ENCODE measurements around the gene SETBP1. TPM values are rescaled to one million over a fixed set of nuclear protein-coding genes. Genes with fewer than 3 reads are reported as not detected.

SETBP1 gene
- total and polyA plus RNA-seq, 2 of the 8 experiments (the other 6 are each of a cell fraction or from before 2014, with no cell fraction given), result 2.0 to 6.5 TPM

GRCh38 chr18:44770641-44771040, 90.0 kb downstream of the SETBP1 start:
- Histone ChIP-seq H3K18ac (ENCODE audit: extremely low read depth, low read length) (no peak overlapping the region), H4K5ac (ENCODE audit: insufficient read length, low read depth, low read length) (no peak overlapping the region), H3K23me2 (ENCODE audit: low read depth, low read length) (no peaks in the 10 kb centered on the region), H3K4me3 (ENCODE audit: extremely low read depth in 1 of 4, insufficient read depth in 2 of 4, low read depth in 3 of 4, low read length in 4 of 4) (no peak overlapping the region), H2AK5ac (ENCODE audit: low read depth, low read length) (no peak overlapping the region), H3K9ac (replicated peaks in 1 of 4; ENCODE audit: extremely low read depth in 1 of 4, low read depth in 3 of 4, low read length in 3 of 4) (no peak overlapping the region), H2AFZ (ENCODE audit: low read length) (no peak overlapping the region), H2BK12ac (ENCODE audit: low read depth, low read length) (no peak overlapping the region), H3K4me1 (replicated peaks in 1 of 4; ENCODE audit: control insufficient read depth in 3 of 4, insufficient read depth in 4 of 4, low read length in 3 of 4) (peaks cover 0 to 3% (median 2%) of the 10 kb centered on the region in 4 experiments; a peak in 1 of 7 replicates), H3K36me3 (ENCODE audit: control insufficient read depth in 2 of 4, insufficient read depth in 4 of 4, low read length in 3 of 4) (no peaks in the 10 kb centered on the region), H3K27me3 (replicated peaks in 1 of 4; ENCODE audit: control insufficient read depth in 3 of 4, extremely low read depth in 1 of 4, insufficient read depth in 3 of 4, low read length in 3 of 4) (no peaks in the 10 kb centered on the region), H4K91ac (replicated peaks; ENCODE audit: insufficient read length, low read length) (no peak overlapping the region), H2BK20ac (ENCODE audit: low read length) (no peak overlapping the region), H3K56ac (replicated peaks; ENCODE audit: insufficient read length, low read depth, low read length) (no peak overlapping the region), H3K9me3 (ENCODE audit: insufficient read depth in 2 of 2, low read depth in 1 of 2, low read length in 1 of 2) (no peaks in the 10 kb centered on the region), H4K20me1 (replicated peaks in 1 of 2; ENCODE audit: control insufficient read depth in 1 of 2, insufficient read depth in 2 of 2, low read length in 2 of 2) (no peaks in the 10 kb centered on the region), H3K4ac (replicated peaks; ENCODE audit: insufficient read length, low read depth, low read length) (no peak overlapping the region), H3K23ac (ENCODE audit: insufficient read length) (no peak overlapping the region), H2BK15ac (ENCODE audit: low read length) (no peak overlapping the region), H4K8ac (ENCODE audit: extremely low read depth, insufficient read depth, low read length) (no peak overlapping the region), H3K79me2 (ENCODE audit: control insufficient read depth in 1 of 2, insufficient read depth in 2 of 2, low read length in 2 of 2) (no peaks in the 10 kb centered on the region), H3K14ac (ENCODE audit: insufficient read length) (no peak overlapping the region), H2BK120ac (replicated peaks; ENCODE audit: low read depth, low read length) (no peak overlapping the region), H3K27ac (ENCODE audit: low read depth, low read length) (no peak overlapping the region), H2BK5ac (ENCODE audit: low read depth, low read length) (no peak overlapping the region), H3K4me2 (ENCODE audit: insufficient read depth in 1 of 2, low read depth in 2 of 2, low read length in 2 of 2) (no peak overlapping the region), H3K79me1 (ENCODE audit: low read depth, low read length) (no peaks in the 10 kb centered on the region)
- no peak for DNase-seq (ENCODE audit: low read depth in 1 of 2, low spot score in 2 of 2)
- TF ChIP-seq, protein P1, sequence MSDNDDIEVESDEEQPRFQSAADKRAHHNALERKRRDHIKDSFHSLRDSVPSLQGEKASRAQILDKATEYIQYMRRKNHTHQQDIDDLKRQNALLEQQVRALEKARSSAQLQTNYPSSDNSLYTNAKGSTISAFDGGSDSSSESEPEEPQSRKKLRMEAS (IDR thresholded peaks at IDR 0.05), result no peak
- TF ChIP-seq HDAC6 (IDR thresholded peaks at IDR 0.05; ENCODE audit: low read depth, low read length), result no peak
- no peak for TF ChIP-seq NANOG (IDR thresholded peaks at IDR 0.05; ENCODE audit: insufficient read depth, low read depth, low read length, poor library complexity, severe bottlenecking)
- no peak for TF ChIP-seq SIX5 (IDR thresholded peaks at IDR 0.05; ENCODE audit: low read depth, low read length)
- no peak for TF ChIP-seq SRF (IDR thresholded peaks at IDR 0.05; ENCODE audit: low read depth, low read length)
- no peak for TF ChIP-seq GABPA (IDR thresholded peaks at IDR 0.05; ENCODE audit: borderline replicate concordance, insufficient read depth, low read length)
- no peak for TF ChIP-seq POLR2A (IDR thresholded peaks at IDR 0.05; ENCODE audit: control extremely low read depth in 1 of 2, low read depth in 2 of 2, low read length in 2 of 2)
- TF ChIP-seq TBP (IDR thresholded peaks at IDR 0.05; ENCODE audit: low read depth, low read length), result no peak
- TF ChIP-seq CEBPB (IDR thresholded peaks at IDR 0.05; ENCODE audit: low read depth, low read length), result no peak
- TF ChIP-seq BACH1 (IDR thresholded peaks at IDR 0.05; ENCODE audit: low read length), result no peak
- no peak for TF ChIP-seq HDAC2 (IDR thresholded peaks at IDR 0.05; ENCODE audit: borderline replicate concordance in 1 of 2, low read depth in 2 of 2, low read length in 2 of 2)
- ChIA-PET POLR2A (ENCODE audit: partially characterized antibody) (no interaction called here), CTCF (ENCODE audit: partially characterized antibody) (no interaction called here)
- 100% methylated on average over 2 of the region's 2 CpGs; no CpG with 5 or more reads in 1 of the 2 experiments for WGBS, 2 experiments (ENCODE audit: extremely low coverage in 1 of 2, insufficient coverage in 1 of 2, insufficient read length in 1 of 2, insufficient replicate concordance in 2 of 2, low coverage in 1 of 2, low lambda C conversion rate in 2 of 2, missing lambda C conversion rate in 1 of 2)
- FAIRE-seq, result no peak

Data from H1 (cell line).